Stimulated activated memory B cell treated with anti-CD40 and anti-IgM and Interleukin-4, amounts not matched to agents 10 μg/mL and 1 μg/mL and 100 μg/mL, for 72 hours (primary cell): ENCODE results near the gene SLX9.

ENCODE experiments used
- ATAC-seq: fragments of 150-1000 bp; cut with Tn5 transposase; 2 replicates; pipeline ENCODE4 v1.10.0; 2021
- H3K27ac Mint-ChIP-seq: one replicate; pipeline ENCODE4 v1.8.0; 2022; ENCODE audit warnings: mild to moderate bottlenecking, mixed read lengths
- H3K27me3 Mint-ChIP-seq: one replicate; pipeline ENCODE4 v1.8.0; 2022; ENCODE audit warnings: mixed read lengths
- H3K36me3 Mint-ChIP-seq: one replicate; pipeline ENCODE4 v1.8.0; 2022; ENCODE audit warnings: mixed read lengths
- H3K4me1 Mint-ChIP-seq: one replicate; pipeline ENCODE4 v1.8.0; 2022; ENCODE audit warnings: mixed read lengths
- H3K4me3 Mint-ChIP-seq: one replicate; pipeline ENCODE4 v1.8.0; 2022; ENCODE audit warnings: mild to moderate bottlenecking, moderate library complexity, mixed read lengths
- H3K9me3 Mint-ChIP-seq: one replicate; pipeline ENCODE4 v1.8.0; 2022; ENCODE audit warnings: mixed read lengths

Gene SLX9

GRCh38 chr21:44986471-44987291 is 46.9 kb downstream of the SLX9 start:
- ATAC-seq, result no peak
- H3K36me3 Mint-ChIP-seq, result no peaks in the 10 kb centered on the region
- no peak overlapping the region for H3K4me3 Mint-ChIP-seq
- peaks cover 7% of the 10 kb centered on the region for H3K4me1 Mint-ChIP-seq
- no peaks in the 10 kb centered on the region for H3K9me3 Mint-ChIP-seq
- H3K27ac Mint-ChIP-seq, result no peak overlapping the region
- peaks cover 23% of the 10 kb centered on the region for H3K27me3 Mint-ChIP-seq

GRCh38 chr21:44987301-44987885 is 47.6 kb downstream of the SLX9 start:
- no peak for ATAC-seq
- Mint-ChIP-seq H3K36me3 (no peaks in the 10 kb centered on the region), H3K27me3 (peaks cover 30% of the 10 kb centered on the region), H3K4me3 (no peak overlapping the region), H3K9me3 (no peaks in the 10 kb centered on the region), H3K4me1 (peaks cover 7% of the 10 kb centered on the region), H3K27ac (no peak overlapping the region)

- Mint-ChIP-seq H3K27me3 (peaks cover 34% of the 10 kb centered on the region), H3K4me1 (peaks cover 7% of the 10 kb centered on the region), H3K9me3 (no peaks in the 10 kb centered on the region), H3K27ac (no peak overlapping the region), H3K4me3 (no peak overlapping the region), H3K36me3 (no peaks in the 10 kb centered on the region)
- no peak for ATAC-seq
Observed at GRCh38 chr21:44987886-44988606, 48.2 kb downstream of the SLX9 start.

GRCh38 chr21:44988607-44989536 is 49.0 kb downstream of the SLX9 start:
- Mint-ChIP-seq H3K4me3 (no peak overlapping the region), H3K4me1 (peaks cover 7% of the 10 kb centered on the region), H3K9me3 (no peaks in the 10 kb centered on the region), H3K27ac (no peak overlapping the region), H3K27me3 (peaks cover 43% of the 10 kb centered on the region), H3K36me3 (no peaks in the 10 kb centered on the region)
- ATAC-seq, result no peak

GRCh38 chr21:44989537-44989886 is 49.7 kb downstream of the SLX9 start:
- Mint-ChIP-seq H3K4me1 (peaks cover 7% of the 10 kb centered on the region), H3K36me3 (no peaks in the 10 kb centered on the region), H3K27me3 (peaks cover 49% of the 10 kb centered on the region), H3K27ac (no peak overlapping the region), H3K4me3 (no peak overlapping the region), H3K9me3 (no peaks in the 10 kb centered on the region)
- no peak for ATAC-seq

- Mint-ChIP-seq H3K27ac (no peak overlapping the region), H3K4me1 (peaks cover 7% of the 10 kb centered on the region), H3K9me3 (no peaks in the 10 kb centered on the region), H3K4me3 (no peak overlapping the region), H3K36me3 (no peaks in the 10 kb centered on the region), H3K27me3 (peaks cover 53% of the 10 kb centered on the region)
- no peak for ATAC-seq
Observed at GRCh38 chr21:44989943-44990780, 50.3 kb downstream of the SLX9 start.

- Mint-ChIP-seq H3K4me3 (no peak overlapping the region), H3K4me1 (peaks cover 7% of the 10 kb centered on the region), H3K36me3 (no peaks in the 10 kb centered on the region), H3K27ac (no peak overlapping the region), H3K9me3 (no peaks in the 10 kb centered on the region), H3K27me3 (peaks cover 58% of the 10 kb centered on the region)
- ATAC-seq, result no peak
Observed at GRCh38 chr21:44990921-44991320, 51.1 kb downstream of the SLX9 start.

- no peak for ATAC-seq
- Mint-ChIP-seq H3K27ac (no peak overlapping the region), H3K27me3 (peaks cover 67% of the 10 kb centered on the region), H3K9me3 (no peaks in the 10 kb centered on the region), H3K36me3 (no peaks in the 10 kb centered on the region), H3K4me3 (no peak overlapping the region), H3K4me1 (peaks cover 7% of the 10 kb centered on the region)
Observed at GRCh38 chr21:44991538-44992483, 52.0 kb downstream of the SLX9 start.

- H3K9me3 Mint-ChIP-seq, result no peaks in the 10 kb centered on the region
- H3K36me3 Mint-ChIP-seq, result no peaks in the 10 kb centered on the region
- ATAC-seq, result no peak
- H3K4me3 Mint-ChIP-seq, result no peak overlapping the region
- no peak overlapping the region for H3K27ac Mint-ChIP-seq
- peaks cover 72% of the 10 kb centered on the region for H3K27me3 Mint-ChIP-seq
- H3K4me1 Mint-ChIP-seq, result peaks cover 7% of the 10 kb centered on the region
Observed at GRCh38 chr21:44992608-44993031, 52.8 kb downstream of the SLX9 start.

- H3K4me3 Mint-ChIP-seq, result no peak overlapping the region
- no peak for ATAC-seq
- H3K9me3 Mint-ChIP-seq, result no peaks in the 10 kb centered on the region
- peaks cover 72% of the 10 kb centered on the region for H3K27me3 Mint-ChIP-seq
- no peak overlapping the region for H3K27ac Mint-ChIP-seq
- peaks cover 7% of the 10 kb centered on the region for H3K4me1 Mint-ChIP-seq
- no peaks in the 10 kb centered on the region for H3K36me3 Mint-ChIP-seq
Observed at GRCh38 chr21:44993321-44994046, 53.7 kb downstream of the SLX9 start.

- no peak for ATAC-seq
- peaks cover 9% of the 10 kb centered on the region for H3K4me1 Mint-ChIP-seq
Observed at GRCh38 chr21:44994047-44994694, 54.3 kb downstream of the SLX9 start.

GRCh38 chr21:44994695-44995342 is 55.0 kb downstream of the SLX9 start:
- Mint-ChIP-seq H3K4me1 (peaks cover 9% of the 10 kb centered on the region), H3K4me3 (no peak overlapping the region), H3K27ac (no peak overlapping the region), H3K36me3 (no peaks in the 10 kb centered on the region), H3K9me3 (no peaks in the 10 kb centered on the region), H3K27me3 (peaks cover 76% of the 10 kb centered on the region)
- no peak for ATAC-seq

More at GRCh38 chr21:44994047-44994694, 54.3 kb downstream of the SLX9 start:
- Mint-ChIP-seq H3K27me3 (peaks cover 76% of the 10 kb centered on the region), H3K36me3 (no peaks in the 10 kb centered on the region), H3K27ac (no peak overlapping the region), H3K4me3 (no peak overlapping the region), H3K9me3 (no peaks in the 10 kb centered on the region)
